SK-N-SH (cell line): ENCODE measurements around the gene PNPLA2. TPM values are rescaled to one million over a fixed set of nuclear protein-coding genes. Genes with fewer than 3 reads are reported as not detected.
A peak's percentile ranks its signal among the peaks of the same experiment; 100 is the strongest.

Experiments used
- CTCF ChIA-PET: fragments of 300-600, 350-600 bp; formaldehyde crosslinking; extraction: SDS; loops from one replicate; lab custom pipeline; 2021; lab: Yijun Ruan, JAX
- POLR2A ChIA-PET: fragments of 350-600 bp; sonication (Branson Sonifier 250); formaldehyde crosslinking; extraction: SDS; loops from one replicate; lab custom pipeline; 2020; ENCODE audit warnings: antibody characterized with exemption, inconsistent platforms; lab: Yijun Ruan, JAX
- DNase-seq: peaks from one replicate; pipeline ENCODE4 v3.0.0; 2012
- H2AFZ ChIP-seq: fragments of 200-600 bp; sonication (generic); 2 replicates; pipeline ENCODE4 v1.8.1; 2016; ENCODE audit warnings: antibody characterized with exemption, mild to moderate bottlenecking, low read depth
- H3F3A ChIP-seq: fragments of 200-600 bp; sonication (generic); replicated peaks from 2 replicates; pipeline ENCODE3; 2016; ENCODE audit warnings: antibody characterized with exemption, mild to moderate bottlenecking; ENCODE audit not compliant: insufficient read depth
- H3K27ac ChIP-seq, 2 experiments: fragments of 200-500 bp in 1 of 2; fragments of 200-600 bp in 1 of 2; sonication (Bioruptor generic) in 1 of 2; sonication (generic), shearing (Covaris generic) in 1 of 2; 2 replicates each; pipeline versions ENCODE4 v1.5.1 to v1.6.1; 2014 to 2016; ENCODE audit warnings: low read depth in 2 of 2, inconsistent platforms in 1 of 2, low read length in 1 of 2, mild to moderate bottlenecking in 1 of 2, mixed read lengths in 1 of 2
- H3K27me3 ChIP-seq: fragments of 200-600 bp; sonication (generic), shearing (Covaris generic); 2 replicates; pipeline ENCODE4 v1.6.1; 2016; ENCODE audit warnings: mixed run types; ENCODE audit not compliant: insufficient read depth
- H3K36me3 ChIP-seq, 2 experiments: fragments of 200-500 bp in 1 of 2; fragments of 200-600 bp in 1 of 2; sonication (Bioruptor generic) in 1 of 2; sonication (generic) in 1 of 2; replicated peaks in 1 of 2; 2 replicates each; pipeline versions ENCODE3 to v1.5.1; 2014 to 2016; ENCODE audit warnings: low read length in 1 of 2, mild to moderate bottlenecking in 1 of 2; ENCODE audit not compliant: insufficient read depth in 2 of 2, control insufficient read depth in 1 of 2
- H3K4me1 ChIP-seq, 2 experiments: fragments of 200-500 bp in 1 of 2; fragments of 200-600 bp in 1 of 2; sonication (Bioruptor generic) in 1 of 2; sonication (generic), shearing (Covaris generic) in 1 of 2; 2 replicates each; pipeline versions ENCODE4 v1.5.1 to v1.6.1; 2014 to 2016; ENCODE audit warnings: low read depth in 1 of 2, low read length in 1 of 2, mixed run types in 1 of 2; ENCODE audit not compliant: insufficient read depth in 2 of 2, control insufficient read depth in 1 of 2
- H3K4me2 ChIP-seq: fragments of 200-600 bp; sonication (generic), shearing (Covaris generic); 2 replicates; pipeline ENCODE4 v1.6.1; 2017; ENCODE audit warnings: mixed run types
- H3K4me3 ChIP-seq, 2 experiments: fragments of 200-500 bp in 1 of 2; fragments of 200-600 bp in 1 of 2; sonication (Bioruptor generic) in 1 of 2; sonication (generic), shearing (Covaris generic) in 1 of 2; 2 replicates each; pipeline versions ENCODE4 v1.5.1 to v1.8.1; 2014 to 2016; ENCODE audit warnings: low read depth in 2 of 2, inconsistent platforms in 1 of 2, low read length in 1 of 2, mild to moderate bottlenecking in 1 of 2, mixed read lengths in 1 of 2, moderate library complexity in 1 of 2
- H3K79me2 ChIP-seq: fragments of 200-600 bp; sonication (generic); 2 replicates; pipeline ENCODE4 v1.8.1; 2017; ENCODE audit warnings: mild to moderate bottlenecking; ENCODE audit not compliant: insufficient read depth
- H3K9ac ChIP-seq: fragments of 200-600 bp; sonication (generic); 2 replicates; pipeline ENCODE4 v1.6.1; 2017; ENCODE audit warnings: mixed run types
- H3K9me2 ChIP-seq: fragments of 200-600 bp; sonication (generic); 2 replicates; pipeline ENCODE4 v1.6.1; 2017; ENCODE audit warnings: mixed run types
- H3K9me3 ChIP-seq: fragments of 200-600 bp; sonication (generic); 2 replicates; pipeline ENCODE4 v1.6.1; 2017; ENCODE audit warnings: mixed run types, mild to moderate bottlenecking, moderate library complexity
- H4K20me1 ChIP-seq: fragments of 200-600 bp; sonication (generic); 2 replicates; pipeline ENCODE4 v1.6.1; 2017; ENCODE audit warnings: mild to moderate bottlenecking, mixed run types; ENCODE audit not compliant: insufficient read depth
- EP300 ChIP-seq, 2 experiments: IDR thresholded peaks; 2 replicates each; pipeline versions ENCODE4 v1.4.0 to v1.6.1; 2012; ENCODE audit warnings: borderline replicate concordance in 1 of 2, low read depth in 1 of 2, low read length in 1 of 2
- EZH2phosphoT487 ChIP-seq: fragments of 200-600 bp; sonication (generic); IDR thresholded peaks from 2 replicates; pipeline ENCODE4 v1.6.1; 2017; ENCODE audit warnings: low read depth, mixed run types, mild to moderate bottlenecking, antibody characterized with exemption, moderate library complexity, borderline replicate concordance
- FOSL2 ChIP-seq: IDR thresholded peaks from 2 replicates; pipeline ENCODE4 v1.4.0; 2012; ENCODE audit warnings: low read depth, mild to moderate bottlenecking, moderate library complexity, borderline replicate concordance
- FOXJ3 ChIP-seq: sonication (generic); formaldehyde crosslinking; IDR thresholded peaks from 2 replicates; pipeline ENCODE4 v1.5.1; 2020; ENCODE audit warnings: mild to moderate bottlenecking, missing genetic modification reagents
- FOXM1 ChIP-seq: IDR thresholded peaks from 2 replicates; pipeline ENCODE4 v1.4.0; 2012; ENCODE audit warnings: low read depth, mild to moderate bottlenecking
- GABPA ChIP-seq: IDR thresholded peaks from 2 replicates; pipeline ENCODE4 v1.4.0; 2012; ENCODE audit warnings: low read depth, mild to moderate bottlenecking
- JUND ChIP-seq: IDR thresholded peaks from 2 replicates; pipeline ENCODE4 v1.4.0; 2012
- MEF2A ChIP-seq: IDR thresholded peaks from 2 replicates; pipeline ENCODE4 v1.4.0; 2012; ENCODE audit warnings: low read depth, borderline replicate concordance
- MXI1 ChIP-seq: IDR thresholded peaks from 2 replicates; pipeline ENCODE4 v1.6.1; 2012; ENCODE audit warnings: mild to moderate bottlenecking, low read depth, low read length, improper control_type of control experiment
- NFIC ChIP-seq: IDR thresholded peaks from 2 replicates; pipeline ENCODE4 v1.4.0; 2012; ENCODE audit warnings: borderline replicate concordance
- NRF1 ChIP-seq: IDR thresholded peaks from 2 replicates; pipeline ENCODE4 v1.6.1; 2012; ENCODE audit warnings: low read depth, mild to moderate bottlenecking, low read length
- RAD21 ChIP-seq: IDR thresholded peaks from 2 replicates; pipeline ENCODE4 v1.6.1; 2012; ENCODE audit warnings: mild to moderate bottlenecking, low read length
- RCOR1 ChIP-seq: fragments of 150-350 bp; IDR thresholded peaks from 2 replicates; pipeline ENCODE4 v1.6.1; 2017; ENCODE audit warnings: antibody characterized with exemption, low read length
- REST ChIP-seq: IDR thresholded peaks from 2 replicates; pipeline ENCODE4 v1.6.1; 2012; ENCODE audit warnings: mild to moderate bottlenecking, low read depth, low read length, moderate library complexity
- RXRA ChIP-seq: IDR thresholded peaks from 2 replicates; pipeline ENCODE4 v1.4.0; 2012; ENCODE audit warnings: low read depth, mild to moderate bottlenecking, borderline replicate concordance
- SIN3A ChIP-seq: IDR thresholded peaks from 2 replicates; pipeline ENCODE4 v1.6.1; 2012; ENCODE audit warnings: low read depth, mild to moderate bottlenecking, low read length, moderate library complexity, borderline replicate concordance
- SMC3 ChIP-seq: IDR thresholded peaks from 2 replicates; pipeline ENCODE4 v1.6.1; 2012; ENCODE audit warnings: low read depth, low read length, improper control_type of control experiment
- TAF1 ChIP-seq: IDR thresholded peaks from 2 replicates; pipeline ENCODE4 v1.6.1; 2012; ENCODE audit warnings: low read depth, mild to moderate bottlenecking, low read length, moderate library complexity, borderline replicate concordance
- TCF12 ChIP-seq: IDR thresholded peaks from 2 replicates; pipeline ENCODE4 v1.4.0; 2012
- TEAD4 ChIP-seq: IDR thresholded peaks from 2 replicates; pipeline ENCODE4 v1.4.0; 2012; ENCODE audit warnings: mild to moderate bottlenecking, borderline replicate concordance; ENCODE audit not compliant: insufficient read depth
- USF1 ChIP-seq: IDR thresholded peaks from 2 replicates; pipeline ENCODE4 v1.4.0; 2012; ENCODE audit warnings: low read depth, borderline replicate concordance
- YY1 ChIP-seq: IDR thresholded peaks from 2 replicates; pipeline ENCODE4 v1.4.0; 2012; ENCODE audit warnings: low read depth, mild to moderate bottlenecking
- WGBS: methylation state at CpG from one replicate; pipeline ENCODE4 v1.1.6; 2017; ENCODE audit warnings: low lambda C conversion rate; 5-methylcytosine and 5-hydroxymethylcytosine counted together
- polyA plus RNA-seq, 3 experiments: library from polyadenylated mRNA; depleted of rRNA; stranded (reverse); fragments of >200 nt; gene quantifications; 2 replicates each; pipeline ENCODE4 v1.2.3, GENCODE V29; 2012

Gene PNPLA2
- polyA plus RNA-seq, 1 of the 3 experiments (the other 2 are of a cell fraction) = 60.3 TPM

- H3K9me2 ChIP-seq = no peaks in the 10 kb centered on the region
- no peak overlapping the region for H2AFZ ChIP-seq
- H3K27ac ChIP-seq = no peak overlapping the region; a peak in 1 of 4 replicates
- H4K20me1 ChIP-seq = peaks cover 68% of the 10 kb centered on the region
- 90% methylated on average over 20 of the region's 27 CpGs for WGBS
- H3K79me2 ChIP-seq = peaks cover 10% of the 10 kb centered on the region; the same call in 1 of the 2 replicates
- H3K4me1 ChIP-seq = peaks cover 10 to 81% of the 10 kb centered on the region in 2 experiments; a peak in 2 of 4 replicates
- TF ChIP-seq RCOR1 (no peak), MEF2A (no peak), FOXM1 (no peak), REST (peak; percentile 58; the same call in 1 of the 2 replicates)
- CTCF ChIA-PET = interaction anchor here (0.7 to 3.5 kb wide), 4 partner anchors 10 to 67 kb away, joined by 3 to 24 read pairs (median 3); no protein-coding TSS in a partner anchor
- H3K4me2 ChIP-seq = no peak overlapping the region
- POLR2A ChIA-PET = interaction anchor here (1.2 to 2.5 kb wide), 3 partner anchors 36 to 196 kb away, joined by 3 to 8 read pairs (median 5); partner anchors contain the start of gene PNPLA2
- peaks cover 0 to 3% of the 10 kb centered on the region in 2 experiments for H3K36me3 ChIP-seq
- no peaks in the 10 kb centered on the region for H3K27me3 ChIP-seq
- no peak for DNase-seq
- no peaks in the 10 kb centered on the region for H3F3A ChIP-seq
- H3K4me3 ChIP-seq = 0 out of 4 replicates have a peak overlapping the region, but pooled peaks of 1 of the 2 experiments have one; percentile 49
- H3K9ac ChIP-seq = no peak overlapping the region
- H3K9me3 ChIP-seq = no peaks in the 10 kb centered on the region
Observed at GRCh38 chr11:858053-858761, 39.5 kb downstream of the PNPLA2 start.

- 77% methylated on average over 35 of the region's 37 CpGs for WGBS
- ChIA-PET CTCF (interaction anchor here (0.7 to 4.0 kb wide), 9 partner anchors 11 to 192 kb away, joined by 3 to 24 read pairs (median 3); no protein-coding TSS in a partner anchor), POLR2A (interaction anchor here (0.6 to 2.5 kb wide), 8 partner anchors 11 to 195 kb away, joined by 3 to 8 read pairs (median 4); partner anchors contain the start of genes PNPLA2 and RPLP2)
- 0 out of 2 replicates have a peak overlapping the region, but pooled peaks have one; percentile 11 for H3K4me2 ChIP-seq
- DNase-seq = no peak
- H3K4me1 ChIP-seq = peaks cover 10 to 83% of the 10 kb centered on the region in 2 experiments; a peak in 2 of 4 replicates
- no peaks in the 10 kb centered on the region for H3K9me2 ChIP-seq
- H3K9ac ChIP-seq = no peak overlapping the region
- H3K4me3 ChIP-seq = peak overlapping the region in 1 of 2 experiments; percentile 49; a peak in 2 of 4 replicates
- H3K36me3 ChIP-seq = peaks cover 0 to 4% of the 10 kb centered on the region in 2 experiments
- no peak overlapping the region; a peak in 1 of 4 replicates for H3K27ac ChIP-seq
- H3F3A ChIP-seq = no peaks in the 10 kb centered on the region
- H4K20me1 ChIP-seq = peaks cover 61% of the 10 kb centered on the region
- H2AFZ ChIP-seq = no peak overlapping the region
- H3K79me2 ChIP-seq = peaks cover 10% of the 10 kb centered on the region; the same call in 1 of the 2 replicates
- no peaks in the 10 kb centered on the region for H3K9me3 ChIP-seq
- H3K27me3 ChIP-seq = no peaks in the 10 kb centered on the region
- TF ChIP-seq USF1 = no peak
- TF ChIP-seq EZH2phosphoT487 = no peak
- TF ChIP-seq TEAD4 = no peak
- TF ChIP-seq SMC3 = no peak
- TF ChIP-seq NFIC = no peak
- no peak for TF ChIP-seq SIN3A
- no peak for TF ChIP-seq FOXJ3
- no peak for TF ChIP-seq JUND
- no peak for TF ChIP-seq FOSL2
- TF ChIP-seq EP300 (IDR thresholded peaks at IDR 0.05; ENCODE audit: borderline replicate concordance in 1 of 2, low read depth in 1 of 2, low read length in 1 of 2) = no peak
- no peak for TF ChIP-seq TAF1
- no peak for TF ChIP-seq RXRA
- no peak for TF ChIP-seq TCF12
- TF ChIP-seq YY1 = no peak
- no peak for TF ChIP-seq RAD21
- TF ChIP-seq GABPA = no peak
- no peak for TF ChIP-seq NRF1
- TF ChIP-seq MXI1 = no peak
Observed at GRCh38 chr11:858762-859339, 40.1 kb downstream of the PNPLA2 start.
